NK-92 treated with Interleukin-12 subunit alpha and Interleukin-12 subunit beta, amount 100 ng/mL, for 24 hours (cell line): ENCODE data around the gene TP53TG3B.
"Not testable (repeated sequence)": the region's sequence is repeated elsewhere in the genome, so short reads cannot be mapped to it uniquely, and the experiment has no call there.

ENCODE experiments used
- DNase-seq: peaks from one replicate; lab custom pipeline; 2025; lab: John Stamatoyannopoulos, UW

TP53TG3B gene

DNA sequence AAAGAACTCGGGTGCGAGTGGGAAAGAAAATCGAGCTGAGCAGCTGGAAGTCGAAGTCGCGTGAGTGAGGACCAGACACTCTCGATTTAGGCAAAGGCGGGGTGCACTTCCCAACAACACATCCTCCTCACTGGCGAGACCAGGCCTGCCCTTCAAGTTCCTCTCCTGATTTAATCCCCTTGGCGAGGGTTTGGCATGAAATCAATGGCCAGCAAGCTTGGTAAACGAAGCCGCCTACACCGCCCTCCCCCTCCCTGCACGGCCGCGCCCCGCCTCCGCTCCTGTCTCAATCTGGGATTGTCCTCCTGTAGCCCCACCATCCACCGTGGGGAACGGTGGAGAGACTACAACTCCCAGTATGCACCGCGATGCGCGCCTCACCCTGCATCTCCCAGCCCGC lies at the start of gene TP53TG3B:
Gene TP53TG3B (plus strand): TSS at position 301 of the 400 bp plus-strand sequence. CDS start 68 bp downstream, at position 369.
- DNase-seq = not testable (repeated sequence)

GRCh38 chr16:33336226-33337012 lies 24.2 kb upstream of the TP53TG3B start:
- DNase-seq = not testable (repeated sequence)

DNA sequence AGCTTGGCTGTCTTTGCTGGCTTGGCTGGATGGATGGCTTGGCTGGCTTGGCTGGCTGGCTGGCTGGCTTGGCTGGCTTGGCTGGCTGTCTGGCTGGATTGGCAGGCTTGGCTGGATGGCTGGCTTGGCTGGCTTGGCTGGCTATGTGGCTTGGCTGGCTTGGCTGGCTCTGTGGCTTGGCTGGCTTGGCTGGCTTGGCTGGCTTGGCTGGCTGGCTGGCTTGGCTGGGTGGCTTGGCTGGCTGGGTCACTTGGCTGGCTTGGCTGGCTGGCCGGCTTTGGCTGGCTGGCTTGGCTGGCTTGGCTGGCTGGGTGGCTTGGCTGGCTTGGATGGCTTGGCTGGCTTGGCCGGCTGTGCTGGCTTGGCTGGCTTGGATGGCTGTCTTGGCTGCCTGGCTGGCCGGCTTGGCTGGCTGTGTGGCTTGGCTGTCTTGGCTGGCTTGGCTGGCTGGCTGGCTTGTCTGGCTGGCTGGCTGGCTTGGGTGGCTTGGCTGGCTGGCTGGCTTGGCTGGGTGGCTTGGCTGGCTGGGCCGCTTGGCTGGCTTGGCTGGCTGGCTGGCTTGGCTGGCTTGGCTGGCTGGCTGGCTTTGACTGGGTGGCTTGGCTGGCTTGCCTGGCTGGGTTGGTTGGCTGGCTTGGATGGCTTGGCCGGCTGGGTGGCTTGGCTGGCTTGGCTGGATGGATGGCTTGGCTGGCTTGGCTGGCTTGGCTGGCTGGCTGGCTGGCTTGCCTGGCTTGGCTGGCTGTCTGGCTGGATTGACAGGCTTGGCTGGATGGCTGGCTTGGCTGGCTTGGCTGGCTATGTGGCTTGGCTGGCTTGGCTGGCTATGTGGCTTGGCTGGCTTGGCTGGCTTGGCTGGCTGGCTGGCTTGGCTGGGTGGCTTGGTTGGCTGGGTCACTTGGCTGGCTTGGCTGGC lies 22.8 kb upstream of the TP53TG3B start:
- DNase-seq = not testable (repeated sequence)

GRCh38 chr16:33338543-33338951 lies 22.1 kb upstream of the TP53TG3B start:
- DNase-seq = not testable (repeated sequence)

GRCh38 chr16:33339093-33340061 lies 21.3 kb upstream of the TP53TG3B start:
- not testable (repeated sequence) for DNase-seq
